Tibial artery (tissue), 4 donors: ENCODE results near the gene MICAL2.
A peak's percentile ranks its signal among the peaks of the same experiment; 100 is the strongest.

Experiments
- DNase-seq, 2 donors: peaks; one replicate each; pipeline ENCODE4 v3.0.0-alpha.2; 2019
- H3K27ac ChIP-seq, 2 donors: fragments of 200-600 bp; sonication (generic) in 1 of 2; 1 replicate in 1 of 2; 2 replicates in 1 of 2; pipeline ENCODE4 v1.5.1; 2018 to 2019; ENCODE audit warnings: mild to moderate bottlenecking in 1 of 2
- H3K27me3 ChIP-seq, 2 donors: fragments of 200-600 bp; sonication (generic) in 1 of 2; one replicate each; pipeline versions ENCODE4 v1.5.1 to v1.6.0; 2016 to 2019
- H3K36me3 ChIP-seq, 3 donors: fragments of 200-600 bp; sonication (generic) in 2 of 3; one replicate each; pipeline ENCODE4 v1.5.1; 2016 to 2019; ENCODE audit warnings: mild to moderate bottlenecking in 2 of 3
- H3K4me1 ChIP-seq, 4 donors: fragments of 200-600 bp; sonication (generic) in 2 of 4; 1 replicate in 3 of 4; 2 replicates in 1 of 4; pipeline ENCODE4 v1.5.1; 2016 to 2019
- H3K4me3 ChIP-seq, 2 donors: fragments of 200-600 bp; sonication (generic) in 1 of 2; 1 replicate in 1 of 2; 2 replicates in 1 of 2; pipeline ENCODE4 v1.5.1; 2018 to 2019; ENCODE audit warnings: mild to moderate bottlenecking in 2 of 2
- H3K9me3 ChIP-seq, 3 donors: fragments of 200-600 bp; sonication (generic) in 1 of 3; one replicate each; pipeline ENCODE4 v1.5.1; 2016 to 2019
- intact Hi-C: fragments of 100-400 bp; cut with DNase I; formaldehyde crosslinking; loops from one replicate; pipeline ENCODE4 v1.15.0; 2023; ENCODE audit warnings: low total_unique reads
- TF ChIP-seq, protein P1 (sequence below), 2 experiments: fragments of 200-600 bp in 1 of 2; fragments of 450-650 bp in 1 of 2; IDR thresholded peaks; one replicate each; pipeline ENCODE4 v1.5.1; 2017 to 2019; ENCODE audit warnings: antibody characterized with exemption in 2 of 2, mild to moderate bottlenecking in 1 of 2, moderate library complexity in 1 of 2

The MICAL2 gene

DNA sequence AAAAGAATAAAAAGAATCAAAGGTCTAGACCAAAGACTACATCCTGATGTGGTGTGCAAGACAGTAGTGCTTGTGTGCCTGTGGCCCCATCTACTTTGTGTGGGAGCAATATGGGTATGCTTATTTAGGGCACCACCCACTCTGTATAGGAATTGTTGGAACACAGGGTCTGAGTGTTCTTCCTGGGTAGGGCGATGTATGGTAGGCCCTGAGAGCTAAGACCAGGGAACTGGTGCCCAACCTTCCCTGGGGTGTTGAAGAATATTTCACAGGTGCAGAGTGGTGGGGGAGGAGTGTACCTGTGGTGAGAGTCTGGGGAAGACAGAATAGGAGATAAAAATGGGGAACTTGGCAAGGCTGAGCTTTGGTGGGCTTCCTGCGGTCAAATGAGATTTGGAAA is 41.9 kb downstream of the MICAL2 start:
- Histone ChIP-seq H3K4me1 (peaks cover 3 to 96% (median 49%) of the 10 kb centered on the region in 4 donors), H3K36me3 (peaks cover 22 to 30% (median 29%) of the 10 kb centered on the region in 3 donors), H3K27ac (peak overlapping the region; percentile 43 to 91), H3K9me3 (no peaks in the 10 kb centered on the region), H3K4me3 (no peak overlapping the region), H3K27me3 (no peaks in the 10 kb centered on the region)
- DNase-seq: no peak
- TF ChIP-seq, protein P1, sequence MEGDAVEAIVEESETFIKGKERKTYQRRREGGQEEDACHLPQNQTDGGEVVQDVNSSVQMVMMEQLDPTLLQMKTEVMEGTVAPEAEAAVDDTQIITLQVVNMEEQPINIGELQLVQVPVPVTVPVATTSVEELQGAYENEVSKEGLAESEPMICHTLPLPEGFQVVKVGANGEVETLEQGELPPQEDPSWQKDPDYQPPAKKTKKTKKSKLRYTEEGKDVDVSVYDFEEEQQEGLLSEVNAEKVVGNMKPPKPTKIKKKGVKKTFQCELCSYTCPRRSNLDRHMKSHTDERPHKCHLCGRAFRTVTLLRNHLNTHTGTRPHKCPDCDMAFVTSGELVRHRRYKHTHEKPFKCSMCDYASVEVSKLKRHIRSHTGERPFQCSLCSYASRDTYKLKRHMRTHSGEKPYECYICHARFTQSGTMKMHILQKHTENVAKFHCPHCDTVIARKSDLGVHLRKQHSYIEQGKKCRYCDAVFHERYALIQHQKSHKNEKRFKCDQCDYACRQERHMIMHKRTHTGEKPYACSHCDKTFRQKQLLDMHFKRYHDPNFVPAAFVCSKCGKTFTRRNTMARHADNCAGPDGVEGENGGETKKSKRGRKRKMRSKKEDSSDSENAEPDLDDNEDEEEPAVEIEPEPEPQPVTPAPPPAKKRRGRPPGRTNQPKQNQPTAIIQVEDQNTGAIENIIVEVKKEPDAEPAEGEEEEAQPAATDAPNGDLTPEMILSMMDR (IDR thresholded peaks at IDR 0.05): no peak
- intact Hi-C loops: no loop called here

- DNase-seq: peak in 1 of 2 donors; percentile 27
- peaks cover 3 to 96% (median 64%) of the 10 kb centered on the region in 4 donors for H3K4me1 ChIP-seq
- H3K9me3 ChIP-seq: no peaks in the 10 kb centered on the region
- TF ChIP-seq, protein P1 (IDR thresholded peaks at IDR 0.05): no peak
- no peak overlapping the region for H3K4me3 ChIP-seq
- peak overlapping the region; percentile 91 to 93 for H3K27ac ChIP-seq
- H3K27me3 ChIP-seq: no peaks in the 10 kb centered on the region
- intact Hi-C loops: no loop called here
- peaks cover 22 to 30% (median 29%) of the 10 kb centered on the region in 3 donors for H3K36me3 ChIP-seq
Measured at GRCh38 chr11:12154871-12155668, 44.7 kb downstream of the MICAL2 start.

DNA sequence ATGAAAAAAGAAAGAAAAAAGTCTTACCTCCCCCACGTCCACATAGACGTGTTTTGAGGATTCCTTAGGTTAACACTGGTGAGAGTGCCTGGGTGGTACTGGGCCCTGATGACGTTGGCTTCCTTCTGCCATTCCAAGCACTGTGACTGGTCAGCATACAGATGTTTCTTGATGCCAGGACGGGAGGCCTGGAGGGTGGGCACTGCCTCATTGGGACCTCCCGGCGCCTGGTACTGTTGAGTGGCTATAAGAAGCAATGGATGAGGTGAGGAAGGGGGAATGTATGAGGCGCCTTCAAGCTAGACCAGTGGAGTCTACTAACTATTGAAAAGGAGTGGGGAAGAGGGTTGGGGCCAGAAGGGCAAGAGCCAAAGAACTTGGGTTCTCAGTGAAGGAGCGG is 45.3 kb downstream of the MICAL2 start:
- TF ChIP-seq, protein P1 (IDR thresholded peaks at IDR 0.05): no peak
- no peak overlapping the region for H3K4me3 ChIP-seq
- peaks cover 3 to 96% (median 68%) of the 10 kb centered on the region in 4 donors for H3K4me1 ChIP-seq
- H3K27me3 ChIP-seq: no peaks in the 10 kb centered on the region
- DNase-seq: no peak
- intact Hi-C loops: no loop called here
- H3K36me3 ChIP-seq: peaks cover 22 to 30% (median 29%) of the 10 kb centered on the region in 3 donors
- H3K9me3 ChIP-seq: no peaks in the 10 kb centered on the region
- H3K27ac ChIP-seq: peak overlapping the region; percentile 91 to 93

DNA sequence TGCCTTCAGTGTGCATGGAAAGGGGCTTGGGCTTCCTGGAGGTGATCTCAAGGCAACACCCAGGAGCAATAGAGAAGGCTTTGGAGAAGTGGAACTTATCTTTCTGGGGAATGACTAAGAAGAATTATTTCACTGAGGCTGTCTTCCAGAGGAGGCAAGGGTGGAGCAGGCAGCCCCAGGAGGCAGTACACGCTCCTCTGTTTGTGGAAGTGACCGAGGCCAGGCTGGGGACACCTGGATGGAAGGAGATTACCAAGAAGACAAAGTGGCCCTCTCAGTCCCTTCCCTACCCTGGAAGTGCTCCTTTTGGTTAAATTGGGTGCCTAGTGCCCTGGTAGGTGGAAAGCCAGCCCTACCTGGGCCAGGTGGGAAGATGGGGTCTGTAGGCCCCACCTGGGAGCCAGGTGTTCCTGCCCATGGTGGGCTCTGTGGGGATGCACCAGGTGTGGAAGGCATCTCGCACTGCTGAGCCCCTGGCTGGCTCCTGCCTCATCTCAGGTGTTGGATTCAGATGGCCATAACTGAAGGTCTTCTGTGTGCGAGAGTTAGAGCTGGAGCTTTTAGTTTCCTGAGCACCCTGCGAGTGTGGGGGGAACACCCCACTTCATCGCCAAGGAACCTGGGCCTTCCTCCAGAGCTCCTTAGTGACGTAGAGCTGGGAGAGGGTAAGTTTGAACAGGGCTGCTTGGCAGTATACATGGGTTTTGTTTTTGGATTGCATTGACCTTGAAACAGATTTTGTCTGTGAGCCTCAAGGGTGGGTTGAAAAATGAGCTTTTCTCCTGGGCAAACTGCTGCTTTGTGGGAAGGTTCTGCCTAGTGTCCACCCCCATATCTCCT is 46.1 kb downstream of the MICAL2 start:
- Histone ChIP-seq H3K9me3 (no peaks in the 10 kb centered on the region), H3K27ac (peak overlapping the region; percentile 91 to 93), H3K27me3 (no peaks in the 10 kb centered on the region), H3K4me1 (peaks cover 3 to 96% (median 67%) of the 10 kb centered on the region in 4 donors), H3K4me3 (no peak overlapping the region), H3K36me3 (peaks cover 22 to 30% (median 29%) of the 10 kb centered on the region in 3 donors)
- no peak for DNase-seq
- intact Hi-C loops: no loop called here
- TF ChIP-seq, protein P1 (IDR thresholded peaks at IDR 0.05): no peak

DNA sequence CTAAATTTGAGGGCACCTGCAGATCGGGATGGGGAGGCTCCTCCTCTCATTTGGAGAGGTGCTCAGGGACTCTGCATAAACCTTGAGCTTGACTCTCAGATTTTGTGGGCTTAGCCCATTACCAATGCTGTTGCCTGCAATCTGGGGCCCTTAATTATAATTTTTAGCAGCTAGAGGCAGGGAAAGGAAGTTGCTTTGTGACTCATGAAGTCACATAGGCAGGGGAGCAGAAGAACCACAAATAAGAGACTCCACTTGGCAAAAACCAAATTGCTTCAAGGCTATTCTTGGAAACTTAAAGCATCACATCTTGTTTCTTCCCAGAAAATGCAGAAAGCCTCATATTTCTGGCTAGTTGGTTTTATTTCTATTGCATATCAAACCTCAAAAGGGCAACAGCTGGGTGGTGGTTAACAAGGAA is 46.9 kb downstream of the MICAL2 start:
- Histone ChIP-seq H3K27ac (peak overlapping the region; percentile 91 to 93), H3K9me3 (no peaks in the 10 kb centered on the region), H3K27me3 (no peaks in the 10 kb centered on the region), H3K4me3 (no peak overlapping the region), H3K4me1 (peaks cover 8 to 98% (median 72%) of the 10 kb centered on the region in 4 donors), H3K36me3 (peaks cover 25 to 32% (median 32%) of the 10 kb centered on the region in 3 donors)
- DNase-seq: no peak
- intact Hi-C loops: no loop called here
- TF ChIP-seq, protein P1 (IDR thresholded peaks at IDR 0.05): peak in 1 of 2 experiments; percentile 20
